Ishikawa (cell line): ENCODE measurements around the gene TNS1.

Source experiments
- CEBPB ChIP-seq: IDR thresholded peaks from 2 replicates; pipeline ENCODE4 v1.6.1; 2012
- CREB1 ChIP-seq: IDR thresholded peaks from 2 replicates; pipeline ENCODE4 v1.6.1; 2012; ENCODE audit warnings: low read depth
- EGR1 ChIP-seq: IDR thresholded peaks from 2 replicates; pipeline ENCODE4 v1.6.1; 2012
- EP300 ChIP-seq: IDR thresholded peaks from 2 replicates; pipeline ENCODE4 v1.6.1; 2012; ENCODE audit warnings: borderline replicate concordance
- FOXM1 ChIP-seq: IDR thresholded peaks from 2 replicates; pipeline ENCODE4 v1.6.1; 2012; ENCODE audit warnings: low read depth, borderline replicate concordance
- MAX ChIP-seq: IDR thresholded peaks from 2 replicates; pipeline ENCODE4 v1.6.1; 2012
- NFIC ChIP-seq: IDR thresholded peaks from 2 replicates; pipeline ENCODE4 v1.6.1; 2012
- RAD21 ChIP-seq: IDR thresholded peaks from 2 replicates; pipeline ENCODE4 v1.6.1; 2012; ENCODE audit warnings: low read depth
- REST ChIP-seq: IDR thresholded peaks from 2 replicates; pipeline ENCODE4 v1.6.1; 2012; ENCODE audit warnings: low read depth, mild to moderate bottlenecking
- TAF1 ChIP-seq: IDR thresholded peaks from 2 replicates; pipeline ENCODE4 v1.6.1; 2012; ENCODE audit warnings: low read depth, mild to moderate bottlenecking
- TCF12 ChIP-seq: IDR thresholded peaks from 2 replicates; pipeline ENCODE4 v1.6.1; 2012; ENCODE audit warnings: low read depth
- TEAD4 ChIP-seq: IDR thresholded peaks from 2 replicates; pipeline ENCODE4 v1.6.1; 2012
- YY1 ChIP-seq: IDR thresholded peaks from 2 replicates; pipeline ENCODE4 v1.6.1; 2012; ENCODE audit warnings: low read depth
- ZBTB7A ChIP-seq: IDR thresholded peaks from 2 replicates; pipeline ENCODE4 v1.6.1; 2012; ENCODE audit warnings: low read depth
- TF ChIP-seq, protein P1 (sequence below): IDR thresholded peaks from 2 replicates; pipeline ENCODE4 v1.6.1; 2012

TNS1 gene

GRCh38 chr2:217919781-217920351, 82.9 kb downstream of the TNS1 start:
- TF ChIP-seq CREB1 (no peak), FOXM1 (no peak), NFIC (no peak), TAF1 (no peak), RAD21 (no peak), YY1 (no peak), TEAD4 (no peak), ZBTB7A (no peak), TCF12 (no peak), REST (no peak), MAX (no peak), EP300 (no peak), CEBPB (no peak)
- TF ChIP-seq, protein P1, sequence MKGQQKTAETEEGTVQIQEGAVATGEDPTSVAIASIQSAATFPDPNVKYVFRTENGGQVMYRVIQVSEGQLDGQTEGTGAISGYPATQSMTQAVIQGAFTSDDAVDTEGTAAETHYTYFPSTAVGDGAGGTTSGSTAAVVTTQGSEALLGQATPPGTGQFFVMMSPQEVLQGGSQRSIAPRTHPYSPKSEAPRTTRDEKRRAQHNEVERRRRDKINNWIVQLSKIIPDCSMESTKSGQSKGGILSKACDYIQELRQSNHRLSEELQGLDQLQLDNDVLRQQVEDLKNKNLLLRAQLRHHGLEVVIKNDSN, result no peak

DNA sequence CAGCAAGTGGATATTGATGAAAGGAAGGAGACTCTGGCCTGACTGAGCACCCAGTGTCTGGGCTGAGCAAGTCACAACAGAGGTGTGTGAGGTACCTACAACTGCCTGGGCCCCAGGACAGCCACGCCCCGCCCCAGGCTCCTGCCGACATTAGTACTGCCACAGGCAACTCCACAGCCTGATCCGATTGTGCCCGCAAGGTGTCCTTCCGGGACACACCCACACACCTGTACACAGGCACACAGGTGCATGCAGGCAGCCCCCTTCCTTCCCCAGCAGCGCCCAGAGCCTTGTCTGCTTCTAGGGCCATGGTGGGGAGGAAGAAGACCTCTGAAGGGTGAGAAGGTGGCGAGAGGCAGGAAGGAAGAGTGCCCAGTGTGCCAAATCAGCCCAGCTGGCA, 83.6 kb downstream of the TNS1 start:
- TF ChIP-seq RAD21 (no peak), EP300 (no peak), CEBPB (no peak), TAF1 (no peak), YY1 (no peak), TEAD4 (no peak), MAX (no peak), FOXM1 (no peak), ZBTB7A (no peak), REST (no peak)
- TF ChIP-seq, protein P1, result no peak

GRCh38 chr2:217918308-217919024, 84.3 kb downstream of the TNS1 start:
- TF ChIP-seq, protein P1, result no peak
- TF ChIP-seq MAX (no peak), CEBPB (no peak), EGR1 (no peak), YY1 (no peak), TEAD4 (no peak), RAD21 (no peak), ZBTB7A (no peak), TCF12 (no peak), EP300 (no peak), TAF1 (no peak), NFIC (no peak), REST (no peak), CREB1 (no peak), FOXM1 (no peak)
